HUES48 (cell line): ENCODE measurements around the gene CLTCL1.
"Not testable (repeated sequence)": the region's sequence is repeated elsewhere in the genome, so short reads cannot be mapped to it uniquely, and the experiment has no call there.

Source experiments
- H3K27ac ChIP-seq: one replicate; pipeline ENCODE4 v1.7.0; 2013; ENCODE audit warnings: low read depth, low read length, inconsistent platforms
- H3K27me3 ChIP-seq: 2 replicates; pipeline ENCODE4 v1.6.1; 2013; ENCODE audit warnings: mild to moderate bottlenecking, low read length; ENCODE audit not compliant: control insufficient read depth, insufficient read depth
- H3K36me3 ChIP-seq: 2 replicates; pipeline ENCODE4 v1.6.1; 2013; ENCODE audit warnings: low read length; ENCODE audit not compliant: control insufficient read depth, insufficient read depth
- H3K4me1 ChIP-seq: 2 replicates; pipeline ENCODE4 v1.6.1; 2013; ENCODE audit warnings: mild to moderate bottlenecking, low read length; ENCODE audit not compliant: control insufficient read depth, insufficient read depth
- H3K4me3 ChIP-seq: 2 replicates; pipeline ENCODE4 v1.5.1; 2013; ENCODE audit warnings: mild to moderate bottlenecking, low read depth, low read length
- H3K9ac ChIP-seq: 2 replicates; pipeline ENCODE4 v1.6.1; 2013; ENCODE audit warnings: mild to moderate bottlenecking, low read depth, low read length, moderate library complexity
- H3K9me3 ChIP-seq: 2 replicates; pipeline ENCODE4 v1.6.1; 2013; ENCODE audit warnings: low read length; ENCODE audit not compliant: control insufficient read depth, insufficient read depth

The CLTCL1 gene

GRCh38 chr22:19271856-19272535 lies 19.5 kb downstream of the CLTCL1 start:
- H3K4me1 ChIP-seq: peaks cover 4% of the 10 kb centered on the region; the same call in 1 of the 2 replicates
- no peaks in the 10 kb centered on the region for H3K9me3 ChIP-seq
- peaks cover 15% of the 10 kb centered on the region for H3K36me3 ChIP-seq
- no peak overlapping the region for H3K4me3 ChIP-seq
- H3K9ac ChIP-seq: no peak overlapping the region
- no peak overlapping the region for H3K27ac ChIP-seq
- H3K27me3 ChIP-seq: no peaks in the 10 kb centered on the region

GRCh38 chr22:19271273-19271855 lies 20.2 kb downstream of the CLTCL1 start:
- H3K27ac ChIP-seq: no peak overlapping the region
- H3K27me3 ChIP-seq: no peaks in the 10 kb centered on the region
- peaks cover 15% of the 10 kb centered on the region for H3K36me3 ChIP-seq
- H3K9me3 ChIP-seq: 0 out of 2 replicates have a peak, but pooled peaks cover 3% of the 10 kb centered on the region
- no peak overlapping the region for H3K4me3 ChIP-seq
- no peak overlapping the region for H3K9ac ChIP-seq
- peaks cover 4% of the 10 kb centered on the region; the same call in 1 of the 2 replicates for H3K4me1 ChIP-seq

GRCh38 chr22:19270873-19271272 lies 20.6 kb downstream of the CLTCL1 start:
- Histone ChIP-seq H3K9ac (no peak overlapping the region), H3K27ac (no peak overlapping the region), H3K9me3 (0 out of 2 replicates have a peak, but pooled peaks cover 3% of the 10 kb centered on the region), H3K36me3 (peaks cover 15% of the 10 kb centered on the region), H3K4me1 (peaks cover 4% of the 10 kb centered on the region; the same call in 1 of the 2 replicates), H3K4me3 (no peak overlapping the region), H3K27me3 (no peaks in the 10 kb centered on the region)

- no peak overlapping the region for H3K4me3 ChIP-seq
- H3K27ac ChIP-seq: no peak overlapping the region
- no peaks in the 10 kb centered on the region for H3K27me3 ChIP-seq
- no peak overlapping the region for H3K9ac ChIP-seq
- H3K9me3 ChIP-seq: 0 out of 2 replicates have a peak, but pooled peaks cover 3% of the 10 kb centered on the region
- H3K36me3 ChIP-seq: peaks cover 3% of the 10 kb centered on the region
- peaks cover 4% of the 10 kb centered on the region; the same call in 1 of the 2 replicates for H3K4me1 ChIP-seq
Observed at GRCh38 chr22:19266547-19267086, 24.9 kb downstream of the CLTCL1 start.

GRCh38 chr22:19265779-19266178 lies 25.7 kb downstream of the CLTCL1 start:
- Histone ChIP-seq H3K36me3 (peaks cover 8% of the 10 kb centered on the region), H3K27me3 (no peaks in the 10 kb centered on the region)

GRCh38 chr22:19260804-19261203 lies 30.7 kb downstream of the CLTCL1 start:
- H3K4me3 ChIP-seq: no peak overlapping the region
- H3K27me3 ChIP-seq: no peaks in the 10 kb centered on the region
- peaks cover 15% of the 10 kb centered on the region; the same call in 1 of the 2 replicates for H3K36me3 ChIP-seq
- no peaks in the 10 kb centered on the region for H3K9me3 ChIP-seq
- no peaks in the 10 kb centered on the region for H3K4me1 ChIP-seq
- H3K27ac ChIP-seq: no peak overlapping the region
- no peak overlapping the region for H3K9ac ChIP-seq

More at GRCh38 chr22:19265779-19266178, 25.7 kb downstream of the CLTCL1 start:
- Histone ChIP-seq H3K9me3 (0 out of 2 replicates have a peak, but pooled peaks cover 3% of the 10 kb centered on the region), H3K4me3 (no peak overlapping the region), H3K4me1 (no peaks in the 10 kb centered on the region), H3K27ac (no peak overlapping the region), H3K9ac (no peak overlapping the region)

- H3K27ac ChIP-seq: no peak overlapping the region
- no peaks in the 10 kb centered on the region for H3K4me1 ChIP-seq
- peaks cover 15% of the 10 kb centered on the region; the same call in 1 of the 2 replicates for H3K36me3 ChIP-seq
- H3K9me3 ChIP-seq: no peaks in the 10 kb centered on the region
- no peak overlapping the region for H3K4me3 ChIP-seq
- no peaks in the 10 kb centered on the region for H3K27me3 ChIP-seq
- no peak overlapping the region for H3K9ac ChIP-seq
Observed at GRCh38 chr22:19260194-19260593, 31.3 kb downstream of the CLTCL1 start.

GRCh38 chr22:19258968-19259288 lies 32.6 kb downstream of the CLTCL1 start:
- H3K9ac ChIP-seq, H3K4me3 ChIP-seq, H3K27ac ChIP-seq, H3K9me3 ChIP-seq, H3K27me3 ChIP-seq, H3K4me1 ChIP-seq: not testable (repeated sequence)
- H3K36me3 ChIP-seq: peaks cover 18% of the 10 kb centered on the region

GRCh38 chr22:19258371-19258770 lies 33.1 kb downstream of the CLTCL1 start:
- Histone ChIP-seq H3K36me3 (peaks cover 20% of the 10 kb centered on the region), H3K4me3 (no peak overlapping the region), H3K9ac (no peak overlapping the region)

GRCh38 chr22:19256362-19256761 lies 35.2 kb downstream of the CLTCL1 start:
- H3K27ac ChIP-seq, H3K4me1 ChIP-seq, H3K4me3 ChIP-seq, H3K9ac ChIP-seq, H3K9me3 ChIP-seq, H3K27me3 ChIP-seq: not testable (repeated sequence)
- peaks cover 24% of the 10 kb centered on the region for H3K36me3 ChIP-seq

More at GRCh38 chr22:19258371-19258770, 33.1 kb downstream of the CLTCL1 start:
- Histone ChIP-seq H3K27me3 (no peaks in the 10 kb centered on the region), H3K4me1 (no peaks in the 10 kb centered on the region), H3K27ac (no peak overlapping the region), H3K9me3 (no peaks in the 10 kb centered on the region)

- no peaks in the 10 kb centered on the region for H3K9me3 ChIP-seq
- no peak overlapping the region for H3K4me3 ChIP-seq
- H3K27ac ChIP-seq: no peak overlapping the region
- H3K4me1 ChIP-seq: no peaks in the 10 kb centered on the region
- no peaks in the 10 kb centered on the region for H3K27me3 ChIP-seq
- H3K36me3 ChIP-seq: peaks cover 18% of the 10 kb centered on the region
- no peak overlapping the region for H3K9ac ChIP-seq
Observed at GRCh38 chr22:19253143-19253542, 38.4 kb downstream of the CLTCL1 start.
